Loucy (cell line): ENCODE data around the gene PECR.

Experiments used
- CTCF ChIP-seq: fragments of 200-600 bp; sonication (generic); conservative IDR thresholded peaks from 2 replicates; pipeline ENCODE4 v1.5.1; 2014; ENCODE audit warnings: mild to moderate bottlenecking, antibody characterized with exemption, low read length
- EZH2phosphoT487 ChIP-seq: fragments of 200-600 bp; IDR thresholded peaks from 2 replicates; pipeline ENCODE4 v1.6.1; 2018; ENCODE audit warnings: antibody characterized with exemption, mild to moderate bottlenecking, moderate library complexity, borderline replicate concordance

- TF ChIP-seq CTCF (no peak), EZH2phosphoT487 (no peak)
These were observed 59.6 kb downstream of the PECR start for GRCh38 chr2:216021768-216022565.
